GM19099 (cell line): Measurements from ENCODE around the gene SPOCK1.

Experiments
- POLR2A ChIP-seq: IDR thresholded peaks from 3 replicates; pipeline ENCODE4 v1.6.1; 2011; ENCODE audit warnings: low read depth; ENCODE audit not compliant: insufficient read length; ENCODE audit errors: extremely low read depth

Gene SPOCK1

DNA sequence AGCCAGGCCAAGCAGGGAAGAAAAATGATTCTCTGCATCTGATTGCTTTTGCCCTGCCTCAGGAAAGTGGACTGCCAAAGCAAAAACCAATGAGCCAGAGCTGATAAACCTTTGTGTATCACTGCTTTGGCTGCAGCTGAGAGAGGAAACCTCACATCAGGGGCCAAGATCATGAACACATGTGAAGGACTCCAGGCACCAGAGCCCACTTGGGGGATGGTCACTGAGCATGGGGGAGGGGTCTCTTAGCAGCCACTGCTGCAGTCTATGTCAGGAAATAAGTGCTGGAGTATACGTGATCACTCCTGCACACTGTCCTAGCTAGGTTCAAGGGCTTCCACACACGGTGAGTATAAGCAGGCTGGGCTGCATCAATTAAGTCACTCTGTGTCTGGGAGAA lies 229.9 kb downstream of the SPOCK1 start:
- TF ChIP-seq POLR2A, result no peak

DNA sequence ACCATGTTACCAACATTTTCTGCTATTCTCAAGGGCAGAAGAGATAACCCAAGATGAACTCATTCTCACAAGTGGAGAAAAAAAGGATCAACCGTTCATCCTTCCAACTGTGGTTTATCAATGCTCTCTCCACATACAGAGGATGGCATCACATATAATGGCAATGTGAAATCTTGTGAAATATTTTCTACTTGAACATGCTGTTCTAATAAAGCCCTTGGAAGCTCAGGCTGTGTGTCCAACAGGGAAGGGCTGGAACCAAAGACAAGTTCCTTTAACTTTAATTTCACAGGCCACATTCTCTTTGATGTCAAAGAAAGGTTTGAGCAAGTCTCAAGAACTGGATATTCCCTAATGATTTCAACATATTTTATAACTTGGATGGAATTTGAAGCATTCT lies 230.5 kb downstream of the SPOCK1 start:
- no peak for TF ChIP-seq POLR2A

DNA sequence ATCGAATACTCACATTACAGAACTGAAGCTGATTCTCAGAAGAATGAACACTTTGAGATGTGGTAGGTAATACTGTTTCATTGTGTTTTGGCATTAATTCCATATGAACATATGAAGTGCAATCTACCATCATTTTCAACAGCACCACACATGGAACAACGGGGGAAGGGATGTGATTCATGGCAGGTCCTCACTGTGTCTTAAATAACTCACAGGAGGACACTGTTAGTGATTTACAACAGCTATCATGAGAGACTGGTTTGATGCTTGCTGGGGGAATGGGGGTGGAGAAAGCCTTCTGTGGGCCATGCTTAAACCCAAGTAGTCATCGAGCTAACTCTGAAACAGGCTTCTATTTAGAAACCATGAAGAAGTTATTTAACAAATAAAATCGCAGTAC lies 232.9 kb downstream of the SPOCK1 start:
- TF ChIP-seq POLR2A, result no peak

DNA sequence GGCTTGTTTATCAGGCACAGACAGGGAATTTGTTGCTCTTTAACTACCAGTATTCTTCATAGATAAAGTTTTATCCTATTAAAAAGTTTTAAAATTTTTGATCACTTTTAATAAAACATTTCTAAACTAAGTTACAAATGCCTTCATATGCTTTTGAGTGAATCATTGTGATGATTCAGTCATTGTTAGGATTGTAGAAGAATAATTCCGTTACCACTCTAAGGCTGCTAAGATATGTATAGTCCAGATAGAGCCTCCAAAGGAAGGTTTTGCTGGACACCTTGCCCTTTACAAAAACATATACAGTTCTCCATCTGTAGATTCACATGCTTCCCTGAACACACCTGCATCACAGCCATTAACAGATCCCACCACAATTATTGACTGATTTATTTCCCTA lies 233.7 kb downstream of the SPOCK1 start:
- no peak for TF ChIP-seq POLR2A

DNA sequence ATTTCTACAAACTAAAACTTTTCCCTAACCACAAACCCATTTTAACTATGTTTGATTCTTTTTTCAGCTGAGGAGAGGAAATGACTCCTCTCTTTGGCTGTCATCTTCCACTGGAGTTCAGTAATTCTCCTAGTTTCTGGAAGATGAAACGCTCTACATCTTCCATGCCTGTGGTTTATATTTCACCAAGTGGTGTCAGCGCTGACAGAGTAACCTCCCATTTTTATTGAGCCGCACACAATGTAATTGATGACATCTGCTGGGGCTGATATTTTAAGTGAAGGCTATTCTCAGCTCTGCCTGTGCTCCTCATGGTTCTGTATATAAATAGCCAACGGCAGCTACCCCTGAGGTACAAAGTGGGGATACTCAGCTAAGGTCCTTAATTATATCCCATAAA lies 234.6 kb downstream of the SPOCK1 start:
- TF ChIP-seq POLR2A, result no peak

DNA sequence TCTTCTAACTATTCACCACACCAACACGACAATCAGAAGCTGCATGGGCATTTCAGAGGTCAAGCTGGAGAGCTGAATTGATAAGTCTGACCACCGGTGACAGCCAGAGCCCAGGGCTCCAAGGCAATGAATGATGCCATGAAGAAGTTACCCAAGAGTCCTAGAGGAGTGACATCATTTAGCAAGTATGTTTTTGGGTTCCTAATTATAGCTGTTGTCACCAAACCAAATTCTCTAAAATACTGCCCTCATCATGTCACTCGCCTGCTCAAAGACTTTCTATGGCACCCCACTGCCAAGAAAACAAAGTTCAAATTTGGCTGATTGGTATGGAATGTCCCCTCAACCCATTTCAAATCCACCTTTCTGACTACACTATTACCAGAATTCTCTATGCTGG lies 235.1 kb downstream of the SPOCK1 start:
- no peak for TF ChIP-seq POLR2A

DNA sequence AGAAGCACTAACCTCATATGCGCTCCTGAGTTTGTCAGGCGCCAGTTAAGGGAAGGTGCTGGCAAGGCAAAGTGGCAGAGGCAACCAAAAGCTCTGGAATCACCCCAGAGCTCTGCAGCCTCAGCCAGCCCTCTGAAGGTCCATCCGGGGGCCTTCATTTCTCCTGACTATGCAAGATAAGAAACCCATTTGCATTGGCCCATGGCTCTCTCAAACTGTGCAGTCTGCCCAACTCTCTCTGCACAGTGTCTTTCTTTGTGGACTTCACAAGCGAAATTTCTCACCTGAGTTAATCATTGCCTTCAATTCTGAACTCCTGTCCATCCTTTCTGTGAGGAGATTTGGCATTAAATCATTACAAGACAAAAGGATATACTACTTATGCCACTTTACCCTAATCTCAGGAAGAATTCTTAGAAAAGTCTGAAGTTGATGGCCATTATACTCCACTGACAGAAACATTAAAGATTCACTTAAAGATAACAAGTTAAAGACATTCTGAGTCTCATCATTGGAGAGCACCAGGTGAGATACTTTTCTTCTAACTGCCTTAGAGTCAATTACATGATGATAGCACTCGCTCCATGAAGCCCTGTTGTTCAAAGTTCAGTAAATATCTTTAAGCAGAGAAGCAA lies 235.6 kb downstream of the SPOCK1 start:
- no peak for TF ChIP-seq POLR2A

DNA sequence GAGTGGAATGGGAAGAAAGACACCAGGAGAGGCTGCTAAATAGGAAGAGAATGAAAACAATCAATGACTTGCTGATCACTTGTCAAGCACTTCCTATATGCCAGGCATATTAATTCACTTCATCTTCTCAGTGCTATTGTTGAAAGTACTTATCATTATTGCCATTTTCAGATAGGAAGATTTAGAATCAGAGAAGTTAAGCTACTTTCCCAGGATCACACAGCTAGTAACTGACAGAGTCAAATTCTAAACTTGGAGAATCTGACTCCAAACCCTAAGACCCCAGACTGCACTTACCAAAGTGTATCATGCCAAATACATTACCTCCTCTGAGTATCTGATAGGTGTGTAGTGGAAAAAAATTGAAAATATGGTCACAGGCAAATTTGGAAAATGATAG lies 236.3 kb downstream of the SPOCK1 start:
- no peak for TF ChIP-seq POLR2A

DNA sequence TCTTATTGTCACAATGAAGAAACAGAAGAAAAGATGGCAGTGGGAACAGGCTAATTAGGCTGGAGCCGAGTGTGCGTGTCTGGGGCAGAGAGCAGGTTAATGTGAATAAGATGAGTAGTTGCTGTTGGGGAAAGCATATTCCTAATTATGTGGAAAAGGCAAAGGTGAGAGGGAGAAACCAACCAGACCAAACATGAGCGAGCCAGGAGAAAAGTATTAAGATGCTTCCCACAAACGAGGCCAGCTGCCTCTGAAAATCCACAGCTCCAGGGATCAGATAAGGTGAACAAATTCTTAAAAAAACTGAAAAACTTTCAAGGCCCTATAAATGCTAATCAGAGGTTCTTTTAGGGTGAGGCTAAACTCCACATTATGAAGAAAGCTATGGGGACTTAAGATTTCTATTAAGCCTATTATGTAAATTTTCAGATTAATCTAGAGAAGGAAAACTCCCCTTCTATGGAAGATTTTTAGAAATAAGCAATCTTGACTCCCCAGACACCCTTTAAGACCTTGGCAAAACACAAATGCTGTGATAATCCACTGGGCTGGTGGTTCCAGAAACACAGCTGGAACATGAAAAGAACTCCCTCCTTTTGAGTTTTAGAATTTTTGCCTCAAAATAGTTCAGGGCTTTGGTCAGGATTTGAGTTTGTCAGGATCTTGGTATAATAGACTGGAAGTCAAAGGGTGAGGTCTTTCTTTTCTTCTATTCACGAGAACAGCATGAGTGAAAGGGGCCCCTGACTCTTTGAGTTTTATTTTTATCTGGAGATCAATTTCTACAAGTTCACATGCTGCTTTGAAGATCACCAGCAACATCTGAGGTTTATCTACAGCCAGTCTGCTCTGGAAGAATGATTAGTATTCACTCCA lies 238.1 kb downstream of the SPOCK1 start:
- no peak for TF ChIP-seq POLR2A

DNA sequence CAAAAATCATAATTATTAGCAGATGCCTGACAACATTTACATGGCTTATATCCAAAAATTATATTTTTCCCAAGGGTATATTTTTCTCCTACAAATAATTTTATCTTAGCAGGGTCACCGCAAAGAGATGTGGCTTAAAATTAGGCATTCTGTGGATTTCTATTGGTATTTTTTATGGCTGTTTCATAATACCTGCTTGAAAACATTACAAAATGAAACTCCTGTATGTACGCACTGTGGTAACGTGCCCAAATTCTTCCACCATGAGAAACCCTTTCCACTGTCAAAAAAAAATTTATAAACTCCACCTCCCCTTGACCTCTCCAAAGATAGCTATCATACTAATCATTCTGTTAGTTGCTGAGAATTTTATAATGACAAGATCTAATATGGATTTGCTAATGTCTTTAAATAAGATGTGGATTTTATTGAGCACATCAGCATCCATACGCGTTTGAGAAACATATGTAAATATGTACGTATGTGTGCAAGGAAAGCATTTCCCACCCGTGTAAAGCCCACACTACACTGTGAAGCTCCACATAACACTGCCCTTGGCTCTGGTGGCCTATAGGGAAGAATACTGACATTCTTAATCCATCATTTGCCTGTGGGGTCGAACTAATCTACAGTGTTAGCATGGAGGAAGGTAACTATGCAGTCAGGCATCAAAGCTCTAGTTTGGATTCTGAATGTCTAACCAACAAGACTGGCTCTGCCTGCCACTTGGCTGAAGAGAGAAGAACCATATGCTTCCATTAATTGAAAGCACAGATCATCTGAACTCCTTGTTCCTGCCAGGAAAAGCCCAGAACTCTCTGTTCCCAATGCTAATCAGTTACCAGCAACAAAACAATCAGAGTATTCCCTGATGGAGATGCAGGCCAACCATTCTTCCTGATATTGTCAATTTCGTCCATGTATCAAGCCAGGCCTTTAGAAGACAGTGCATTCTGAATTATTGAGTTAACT lies 244.7 kb downstream of the SPOCK1 start:
- no peak for TF ChIP-seq POLR2A

DNA sequence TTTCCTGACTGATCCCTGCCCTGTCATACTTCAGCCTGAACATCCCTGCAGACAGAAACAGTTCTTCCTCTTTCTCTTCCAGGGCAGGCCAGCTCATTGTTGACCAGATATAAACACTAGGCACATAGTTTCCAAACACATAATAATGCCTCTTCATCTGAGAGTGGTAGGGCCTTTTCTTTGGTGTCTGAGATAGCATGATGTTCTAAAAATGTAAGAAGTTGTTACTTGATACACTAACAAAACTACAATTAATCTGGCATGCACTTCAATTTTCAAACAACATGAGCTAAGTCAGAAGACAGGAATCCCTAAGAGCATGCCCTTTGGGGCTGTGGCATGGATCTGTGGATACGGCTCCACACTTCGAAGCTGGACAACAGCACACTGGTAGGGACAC lies 246.6 kb downstream of the SPOCK1 start:
- TF ChIP-seq POLR2A, result no peak

DNA sequence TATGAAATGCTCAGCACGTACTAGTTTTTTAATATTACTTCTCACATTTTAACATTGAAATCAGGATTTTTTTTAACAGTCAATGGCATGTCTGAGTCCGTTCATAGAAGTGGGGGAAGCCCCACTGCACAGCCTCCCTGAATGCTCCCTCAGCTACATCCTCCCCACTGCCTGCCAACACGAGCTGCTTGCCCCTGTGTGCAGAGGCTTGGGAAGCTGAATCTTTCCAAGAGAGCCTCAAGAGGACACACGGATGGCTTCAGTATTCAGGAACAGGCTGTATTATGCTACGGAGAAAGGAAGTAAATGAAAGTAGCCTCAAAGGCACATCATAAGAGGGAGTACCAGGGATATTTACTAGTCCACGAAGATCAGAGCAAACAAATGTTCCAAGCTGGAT lies 248.7 kb downstream of the SPOCK1 start:
- TF ChIP-seq POLR2A, result no peak

DNA sequence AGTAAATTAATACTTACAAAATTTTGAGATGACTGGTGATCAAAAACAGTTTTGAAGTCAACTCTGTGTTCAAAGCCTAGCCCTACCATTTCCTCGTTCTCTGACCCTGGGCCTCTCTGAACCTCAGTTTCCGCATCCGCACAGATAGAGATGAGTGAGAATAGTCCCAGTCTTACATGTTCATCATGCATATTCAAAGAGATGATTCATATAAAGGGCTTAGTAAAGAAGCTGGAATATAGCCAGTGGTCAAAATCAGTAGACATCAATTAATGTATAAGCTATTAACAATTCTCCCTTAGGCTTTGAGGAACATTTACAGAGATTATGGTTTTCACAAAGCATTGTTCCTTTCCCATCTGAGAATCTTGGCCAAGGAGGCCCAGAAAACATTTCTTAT lies 250.6 kb downstream of the SPOCK1 start:
- TF ChIP-seq POLR2A, result no peak

DNA sequence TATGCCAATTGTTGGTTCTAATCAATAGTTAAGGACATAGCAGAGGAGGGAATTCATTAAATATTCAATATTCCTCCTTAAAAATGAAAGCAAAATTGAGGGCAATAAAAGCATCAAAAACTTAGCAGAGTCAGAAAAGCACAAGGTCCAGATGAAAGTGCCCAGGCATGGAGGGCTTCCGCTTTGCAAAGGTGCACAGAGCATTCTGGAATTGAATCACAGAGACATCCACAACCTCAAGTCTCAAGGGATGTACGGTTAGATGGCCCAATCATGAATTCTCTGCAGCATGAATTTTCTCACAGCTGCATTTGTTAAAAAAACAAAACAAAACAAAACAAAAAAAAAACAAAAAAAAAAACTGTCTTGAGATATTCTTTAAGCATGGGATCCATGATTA lies 253.7 kb downstream of the SPOCK1 start:
- TF ChIP-seq POLR2A, result no peak

DNA sequence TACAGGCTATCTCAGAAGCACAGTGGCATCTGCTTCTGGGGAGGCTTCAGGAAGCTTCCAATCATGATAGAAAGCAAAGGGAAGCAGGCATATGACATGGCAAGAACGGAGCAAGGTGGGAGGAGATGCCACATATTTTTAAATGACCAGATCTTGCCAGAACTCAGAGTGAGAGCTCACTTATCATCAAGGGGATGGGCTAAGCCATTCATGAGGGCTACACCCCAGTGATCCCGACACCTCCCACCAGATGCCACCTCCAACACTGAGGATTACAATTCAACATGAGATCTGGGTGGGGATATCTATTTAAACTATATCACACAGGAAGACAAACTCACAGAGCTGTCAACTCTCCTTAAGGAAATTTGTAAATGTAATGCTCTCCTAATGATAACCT lies 258.8 kb downstream of the SPOCK1 start:
- TF ChIP-seq POLR2A, result no peak
